Thyroid gland (tissue), 4 donors: Measurements from ENCODE around the gene DLGAP1.

Experiments
- POLR2A ChIP-seq, 2 donors: fragments of 450-650 bp; IDR thresholded peaks; one replicate each; pipeline ENCODE4 v1.6.1; 2017; ENCODE audit warnings: antibody characterized with exemption in 2 of 2, mild to moderate bottlenecking in 2 of 2, moderate library complexity in 1 of 2
- TF ChIP-seq, protein P1 (sequence below), 6 experiments: fragments of 200-600 bp in 3 of 6; fragments of 450-650 bp in 3 of 6; sonication (generic) in 3 of 6; IDR thresholded peaks; one replicate each; pipeline ENCODE4 v1.5.1; 2016 to 2019; ENCODE audit warnings: antibody characterized with exemption in 6 of 6, mild to moderate bottlenecking in 2 of 6, inconsistent platforms in 1 of 6, moderate library complexity in 1 of 6

DNA sequence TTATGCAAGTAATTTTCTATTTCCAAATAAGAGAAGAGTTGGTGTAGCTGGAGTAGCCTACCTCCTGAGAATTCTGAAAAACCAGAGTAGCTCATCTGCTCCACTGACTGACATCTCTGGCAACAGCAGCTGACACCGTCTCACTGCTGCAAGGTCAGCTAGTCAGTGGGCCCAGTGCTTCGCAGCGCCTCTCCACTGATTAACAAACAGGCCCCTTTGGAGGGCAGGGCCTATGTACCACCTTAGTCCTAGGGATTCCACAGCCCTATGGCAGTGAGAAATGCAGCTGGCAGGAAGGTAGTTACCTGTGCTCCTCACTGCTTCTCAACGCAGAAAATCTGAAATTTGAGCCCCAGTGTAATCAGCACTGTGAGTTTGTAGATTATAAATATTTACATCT is 97.5 kb downstream of the DLGAP1 start:
- TF ChIP-seq, protein P1, sequence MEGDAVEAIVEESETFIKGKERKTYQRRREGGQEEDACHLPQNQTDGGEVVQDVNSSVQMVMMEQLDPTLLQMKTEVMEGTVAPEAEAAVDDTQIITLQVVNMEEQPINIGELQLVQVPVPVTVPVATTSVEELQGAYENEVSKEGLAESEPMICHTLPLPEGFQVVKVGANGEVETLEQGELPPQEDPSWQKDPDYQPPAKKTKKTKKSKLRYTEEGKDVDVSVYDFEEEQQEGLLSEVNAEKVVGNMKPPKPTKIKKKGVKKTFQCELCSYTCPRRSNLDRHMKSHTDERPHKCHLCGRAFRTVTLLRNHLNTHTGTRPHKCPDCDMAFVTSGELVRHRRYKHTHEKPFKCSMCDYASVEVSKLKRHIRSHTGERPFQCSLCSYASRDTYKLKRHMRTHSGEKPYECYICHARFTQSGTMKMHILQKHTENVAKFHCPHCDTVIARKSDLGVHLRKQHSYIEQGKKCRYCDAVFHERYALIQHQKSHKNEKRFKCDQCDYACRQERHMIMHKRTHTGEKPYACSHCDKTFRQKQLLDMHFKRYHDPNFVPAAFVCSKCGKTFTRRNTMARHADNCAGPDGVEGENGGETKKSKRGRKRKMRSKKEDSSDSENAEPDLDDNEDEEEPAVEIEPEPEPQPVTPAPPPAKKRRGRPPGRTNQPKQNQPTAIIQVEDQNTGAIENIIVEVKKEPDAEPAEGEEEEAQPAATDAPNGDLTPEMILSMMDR (IDR thresholded peaks at IDR 0.05), result no peak
- no peak for TF ChIP-seq POLR2A (IDR thresholded peaks at IDR 0.05)
